NCI-H1105 (cell line): ENCODE data around the gene GOLGA6C.
"Not testable (repeated sequence)": the region's sequence is repeated elsewhere in the genome, so short reads cannot be mapped to it uniquely, and the experiment has no call there.

ENCODE experiments used
- DNase-seq: peaks from one replicate; lab custom pipeline; 2025; lab: John Stamatoyannopoulos, UW

GOLGA6C gene

DNA sequence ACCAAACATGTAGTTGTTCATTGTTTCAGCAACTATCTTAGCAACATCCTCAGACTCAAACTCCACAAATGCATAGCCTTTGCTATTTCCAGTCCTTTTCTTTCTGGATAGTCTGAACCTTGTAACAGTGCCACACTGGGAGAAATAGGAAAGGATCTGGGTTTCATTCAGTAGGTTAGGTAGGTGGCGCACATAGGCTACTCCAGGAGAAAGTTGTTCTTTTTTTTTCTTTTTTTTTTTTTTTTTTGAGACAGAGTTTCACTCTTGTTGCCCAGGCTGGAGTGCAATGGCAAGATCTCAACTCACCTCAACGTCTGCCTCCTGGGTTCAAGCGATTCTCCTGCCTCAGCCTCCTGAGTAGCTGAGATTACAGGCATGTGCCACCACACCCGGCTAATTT is 5.8 kb upstream of the GOLGA6C start:
- not testable (repeated sequence) for DNase-seq

DNA sequence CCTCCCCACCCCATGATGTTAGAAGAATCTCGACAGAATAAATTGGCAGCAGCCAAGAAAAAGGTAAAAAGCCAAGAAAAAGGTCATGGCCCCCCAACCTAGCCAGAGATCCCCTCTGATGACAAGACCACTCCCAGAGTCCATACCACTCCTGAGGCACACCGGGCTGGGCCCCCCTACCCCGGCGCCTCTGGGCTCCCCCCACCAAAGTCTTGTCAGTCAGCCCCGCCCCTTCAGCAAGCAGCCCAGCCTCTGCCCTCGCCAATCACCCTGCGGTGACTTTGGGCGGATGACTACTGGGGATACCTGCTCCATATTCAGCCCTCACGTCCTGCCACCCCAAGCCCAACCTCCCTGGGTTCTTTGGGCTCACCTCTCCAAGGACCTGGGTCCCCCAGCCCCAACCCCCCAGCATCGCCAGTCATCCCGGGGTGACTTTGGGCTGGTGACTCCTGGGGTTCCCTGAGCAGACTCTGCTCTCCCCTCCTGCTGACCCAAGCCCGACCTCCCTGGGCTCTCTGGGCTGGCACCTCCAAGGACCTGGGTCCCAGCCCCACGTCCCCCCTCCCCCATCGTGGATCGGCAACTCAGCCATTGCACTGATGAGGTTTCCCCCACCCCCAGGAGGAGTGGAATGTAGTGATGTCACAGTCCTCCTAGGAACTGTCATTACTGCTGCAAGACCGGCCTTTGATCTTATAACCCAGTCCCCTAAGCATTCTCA is 648 bp downstream of the GOLGA6C start:
- DNase-seq = not testable (repeated sequence)

DNA sequence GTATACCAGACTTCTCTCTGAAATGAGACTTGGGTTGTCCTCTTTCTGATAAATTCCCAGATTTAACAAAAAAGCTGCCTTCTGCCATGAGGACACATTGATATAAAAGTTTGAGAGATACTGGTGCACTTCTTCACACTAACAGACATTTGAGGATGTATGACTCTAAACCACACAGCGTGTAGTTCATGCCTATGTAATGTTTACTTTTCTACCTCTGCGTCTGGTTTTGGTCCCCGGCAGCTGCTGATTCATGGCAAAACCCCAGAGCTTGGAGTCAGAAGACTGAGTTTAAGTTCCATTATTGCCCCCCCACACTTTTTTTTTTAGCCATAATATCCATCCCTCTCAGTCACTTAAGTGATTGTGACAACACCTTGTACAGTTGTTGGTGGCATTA is 1.7 kb downstream of the GOLGA6C start:
- DNase-seq = not testable (repeated sequence)

DNA sequence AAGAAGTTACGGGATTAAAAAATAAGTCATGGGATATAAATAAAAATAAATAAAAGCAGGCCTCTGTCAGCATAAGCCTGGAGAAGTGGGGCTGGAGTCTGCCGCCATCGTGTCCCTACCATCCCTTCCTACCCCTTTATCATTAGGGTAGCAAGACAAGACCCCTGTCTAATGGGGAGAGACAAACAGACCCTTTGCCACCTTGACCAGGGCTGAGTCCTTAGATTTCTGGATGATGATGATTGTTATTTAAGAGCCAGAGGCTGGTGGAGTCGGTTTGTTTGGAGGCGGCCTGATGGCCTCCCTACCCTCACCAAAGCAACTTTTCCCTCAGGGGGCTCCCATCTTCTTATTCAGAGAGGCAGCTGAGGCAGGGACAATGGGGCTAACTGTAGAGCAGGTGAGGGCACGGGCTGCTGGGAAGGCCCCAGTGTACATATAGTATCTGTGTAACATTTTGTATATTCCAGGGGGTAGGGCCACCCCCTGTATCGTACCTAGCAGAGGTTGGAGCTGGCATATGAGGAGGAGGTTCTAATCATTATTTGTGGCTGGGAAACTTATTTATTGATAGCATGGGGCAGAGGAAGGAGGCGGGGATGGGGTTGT is 15.7 kb downstream of the GOLGA6C start:
- DNase-seq = not testable (repeated sequence)

DNA sequence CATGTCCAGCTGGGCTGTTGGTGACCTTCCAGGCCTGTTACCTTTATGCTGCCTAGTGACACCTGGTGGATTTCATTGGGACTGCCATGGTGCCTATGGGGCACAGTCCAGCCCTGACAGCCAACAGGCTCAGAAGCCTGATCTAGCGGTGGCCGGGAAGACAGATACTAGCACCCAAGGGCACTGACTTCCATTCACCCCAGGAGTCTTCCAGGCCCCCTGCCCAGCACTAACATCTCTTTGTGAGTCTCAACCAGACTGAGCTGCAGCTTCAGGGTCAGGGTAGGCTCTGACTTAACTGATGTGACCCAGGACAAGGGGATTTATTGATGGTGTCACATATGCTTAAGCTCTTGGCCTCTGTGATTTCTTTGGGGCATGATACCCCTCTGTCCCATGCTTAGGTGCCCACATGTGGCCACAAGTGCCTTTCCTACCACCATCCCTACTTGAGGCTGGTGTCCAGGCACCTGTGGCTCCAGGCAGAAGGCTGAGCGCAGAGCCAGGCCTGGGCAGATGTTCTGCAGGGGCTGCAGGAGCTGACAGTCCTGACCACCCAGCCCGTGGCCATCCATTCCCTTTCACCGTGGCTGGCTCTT is 16.5 kb downstream of the GOLGA6C start:
- DNase-seq = not testable (repeated sequence)

DNA sequence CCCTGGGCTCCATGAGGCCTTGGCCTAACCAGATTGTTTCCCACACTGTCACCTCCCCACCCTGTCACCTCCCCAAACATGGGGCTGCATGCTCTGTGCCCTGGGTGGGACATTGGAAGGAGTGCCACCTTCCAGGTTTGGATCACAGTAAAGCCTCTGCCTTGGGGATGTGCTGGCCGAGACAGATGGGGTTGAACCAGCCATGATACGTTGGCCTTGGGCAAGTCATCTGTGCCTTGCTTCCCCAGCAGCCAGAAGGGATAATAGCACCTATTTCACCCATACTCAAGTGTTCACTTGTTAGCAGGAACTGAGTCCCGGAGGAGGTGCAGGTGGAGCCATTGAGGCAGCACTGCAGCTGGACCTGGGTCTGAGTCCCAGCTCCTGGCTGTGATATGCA is 17.5 kb downstream of the GOLGA6C start:
- DNase-seq = not testable (repeated sequence)

DNA sequence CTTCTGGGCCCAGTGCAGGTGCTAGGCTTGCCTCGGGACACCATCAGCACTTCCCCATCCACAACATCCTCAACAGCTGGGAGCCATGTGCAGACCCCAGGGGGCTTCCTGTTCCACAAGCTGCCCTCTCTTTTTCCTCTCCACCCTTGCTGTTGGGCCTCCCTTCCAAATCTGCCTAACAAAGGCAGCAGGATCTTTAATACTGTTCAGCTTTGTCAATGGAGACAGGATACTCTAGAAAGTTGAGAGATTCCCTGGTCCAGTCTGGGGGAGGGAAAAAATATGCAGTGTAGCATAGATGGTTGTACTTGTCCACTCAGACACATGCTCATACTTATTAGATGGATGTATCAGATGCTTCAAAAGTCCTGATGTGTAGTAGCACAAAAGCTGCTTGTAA is 20.4 kb downstream of the GOLGA6C start:
- DNase-seq = not testable (repeated sequence)

DNA sequence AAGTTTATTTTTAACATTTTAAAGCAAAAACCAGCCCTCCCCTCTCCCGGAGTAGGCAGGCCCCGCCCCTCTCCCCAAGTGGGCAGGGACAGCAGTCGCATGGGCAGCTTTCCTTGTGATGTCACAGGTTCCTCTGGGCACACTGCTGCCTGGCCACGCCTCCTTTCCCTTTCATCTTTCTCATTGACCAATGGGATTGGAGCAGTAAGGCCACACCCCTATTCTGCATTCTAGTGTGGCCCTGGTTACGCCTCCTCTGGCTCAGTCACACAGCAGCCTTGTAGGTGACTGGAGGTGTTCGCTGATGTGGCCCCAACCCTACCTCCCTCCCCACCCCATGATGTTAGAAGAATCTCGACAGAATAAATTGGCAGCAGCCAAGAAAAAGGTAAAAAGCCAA is 24.4 kb downstream of the GOLGA6C start, which contains the start of gene GOLGA6D:
Gene GOLGA6D, plus strand, starts transcription at position 264 of the 400 bp plus-strand sequence. Its CDS starts 41 bp downstream, at position 305.
- DNase-seq = not testable (repeated sequence)

DNA sequence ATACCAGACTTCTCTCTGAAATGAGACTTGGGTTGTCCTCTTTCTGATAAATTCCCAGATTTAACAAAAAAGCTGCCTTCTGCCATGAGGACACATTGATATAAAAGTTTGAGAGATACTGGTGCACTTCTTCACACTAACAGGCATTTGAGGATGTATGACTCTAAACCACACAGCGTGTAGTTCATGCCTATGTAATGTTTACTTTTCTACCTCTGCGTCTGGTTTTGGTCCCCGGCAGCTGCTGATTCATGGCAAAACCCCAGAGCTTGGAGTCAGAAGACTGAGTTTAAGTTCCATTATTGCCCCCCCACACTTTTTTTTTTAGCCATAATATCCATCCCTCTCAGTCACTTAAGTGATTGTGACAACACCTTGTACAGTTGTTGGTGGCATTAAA is 26.0 kb downstream of the GOLGA6C start:
- DNase-seq = not testable (repeated sequence)

DNA sequence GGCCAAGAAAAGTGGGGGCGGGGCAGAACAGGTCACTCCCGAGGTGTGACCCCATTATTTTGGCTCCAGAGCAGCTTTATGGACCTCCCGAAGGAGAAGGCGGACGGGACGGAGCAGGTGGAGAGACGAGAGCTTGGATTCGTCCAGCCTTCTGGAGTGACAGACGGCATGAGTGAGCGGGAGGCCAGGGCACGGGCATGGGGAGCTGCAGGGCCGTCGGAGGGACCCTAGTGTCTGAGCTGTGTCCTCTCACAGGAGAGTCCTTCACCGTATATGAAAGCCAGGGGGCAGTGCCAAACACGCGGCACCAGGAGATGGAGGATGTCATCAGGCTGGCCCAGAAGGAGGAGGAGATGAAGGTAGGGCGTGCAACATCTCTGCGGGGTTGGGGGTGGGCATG is 35.5 kb downstream of the GOLGA6C start:
- DNase-seq = not testable (repeated sequence)

DNA sequence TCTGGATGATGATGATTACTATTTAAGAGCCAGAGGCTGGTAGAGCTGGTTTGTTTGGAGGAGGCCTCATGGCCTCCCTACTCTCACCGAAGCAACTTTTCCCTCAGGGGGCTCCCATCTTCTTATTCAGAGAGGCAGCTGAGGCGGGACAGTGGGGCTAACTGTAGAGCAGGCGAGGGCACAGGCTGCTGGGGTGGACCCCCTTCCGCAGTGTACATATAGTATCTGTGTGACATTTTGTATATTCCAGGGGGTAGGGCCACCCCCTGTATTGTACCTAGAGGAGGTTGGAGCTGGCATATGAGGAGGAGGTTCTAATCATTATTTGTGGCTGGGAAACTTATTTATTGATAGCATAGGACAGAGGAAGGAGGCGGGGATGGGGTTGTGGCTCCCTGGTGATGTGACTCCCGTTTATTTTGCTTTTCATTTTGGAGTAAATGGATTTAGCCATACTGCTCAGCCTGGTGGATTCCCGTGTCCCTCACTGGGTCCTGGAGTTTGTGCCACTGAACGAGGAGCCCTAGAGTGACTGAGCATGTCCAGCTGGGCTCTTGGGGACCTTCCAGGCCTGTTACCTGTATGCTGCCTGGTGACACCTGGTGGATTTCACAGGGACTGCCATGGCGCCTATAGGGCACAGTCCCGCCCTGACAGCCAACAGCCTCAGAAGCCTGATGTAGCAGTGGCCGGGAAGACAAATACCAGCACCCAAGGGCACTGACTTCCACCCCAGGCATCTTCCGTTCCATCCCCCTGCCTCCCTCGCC is 40.6 kb downstream of the GOLGA6C start:
- not testable (repeated sequence) for DNase-seq

DNA sequence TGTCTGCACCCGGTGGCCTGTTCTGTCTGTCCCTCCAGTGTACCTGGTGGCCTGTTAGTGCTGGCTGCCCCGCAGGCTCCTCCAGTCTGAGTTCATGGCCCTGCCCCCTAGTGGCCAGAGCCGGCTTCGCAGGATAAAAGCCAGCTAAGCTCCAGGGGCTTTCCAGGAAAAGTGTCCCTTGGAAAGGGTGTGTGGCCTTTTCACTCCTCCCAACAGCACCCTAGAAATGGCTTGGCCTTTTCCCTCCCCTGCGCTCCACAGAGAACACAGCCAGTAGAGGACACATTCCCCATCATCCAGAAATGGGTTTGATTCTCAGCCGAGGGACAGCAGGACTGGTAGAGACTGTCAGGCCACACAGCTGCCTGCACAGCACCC is 41.2 kb downstream of the GOLGA6C start:
- DNase-seq = not testable (repeated sequence)

DNA sequence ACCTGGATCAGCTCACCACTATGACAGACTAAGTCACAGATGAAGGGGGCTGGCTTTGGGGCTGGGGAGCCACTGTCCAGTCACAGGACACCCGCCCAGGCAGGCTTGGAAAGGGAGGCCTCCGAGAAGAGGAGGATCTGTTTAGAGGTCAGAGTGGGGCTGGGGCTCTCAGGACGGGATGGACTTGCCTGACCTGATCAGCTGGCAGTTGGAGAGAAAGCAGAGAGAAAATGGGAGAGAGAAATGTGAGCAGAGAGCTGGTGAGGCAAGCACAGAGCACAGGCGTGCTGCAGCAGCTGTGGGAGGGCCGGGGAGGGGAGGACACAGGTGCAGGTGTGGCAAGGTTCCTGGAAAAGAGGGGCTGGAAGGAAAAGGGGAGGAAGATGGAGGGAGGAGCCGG is 41.9 kb downstream of the GOLGA6C start:
- not testable (repeated sequence) for DNase-seq

DNA sequence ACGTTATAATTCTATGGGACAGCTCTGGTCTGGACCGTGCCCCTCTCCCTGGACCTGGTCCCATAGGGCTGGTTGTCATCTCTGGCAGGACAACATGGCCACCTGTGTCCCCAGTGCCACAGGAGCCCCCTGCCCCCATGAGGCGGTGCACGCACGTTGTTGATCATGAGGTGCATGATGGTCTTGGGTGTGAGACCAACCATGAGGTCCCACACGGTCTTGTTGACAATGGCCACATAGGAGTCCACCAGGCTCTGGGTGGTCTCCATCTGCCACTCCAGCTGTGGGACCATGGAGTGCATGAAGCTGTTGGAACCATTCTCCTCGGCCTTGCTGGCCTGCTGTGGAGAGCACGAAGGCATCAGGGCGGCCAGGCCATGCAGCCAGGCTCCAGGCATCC is 44.2 kb downstream of the GOLGA6C start:
- no peak for DNase-seq

DNA sequence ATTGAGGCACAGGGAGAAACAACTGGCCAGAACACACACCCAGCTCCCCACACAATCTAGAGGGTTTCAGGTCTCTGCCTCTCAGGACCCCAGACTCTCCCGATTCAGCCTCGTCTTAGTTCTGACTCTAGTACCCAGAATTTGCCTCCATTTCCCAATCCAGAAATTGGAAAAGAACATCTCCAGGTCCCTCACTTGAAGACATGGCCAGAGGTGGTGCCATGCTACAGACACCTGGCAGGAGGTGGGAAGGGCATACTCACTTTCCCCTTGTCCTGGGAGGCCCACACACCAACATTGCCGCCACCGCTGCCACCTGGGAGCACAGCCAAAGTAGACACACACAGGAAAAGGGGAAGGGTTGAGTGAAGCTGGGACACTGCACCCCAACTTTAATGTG is 44.6 kb downstream of the GOLGA6C start:
- DNase-seq = not testable (repeated sequence)

DNA sequence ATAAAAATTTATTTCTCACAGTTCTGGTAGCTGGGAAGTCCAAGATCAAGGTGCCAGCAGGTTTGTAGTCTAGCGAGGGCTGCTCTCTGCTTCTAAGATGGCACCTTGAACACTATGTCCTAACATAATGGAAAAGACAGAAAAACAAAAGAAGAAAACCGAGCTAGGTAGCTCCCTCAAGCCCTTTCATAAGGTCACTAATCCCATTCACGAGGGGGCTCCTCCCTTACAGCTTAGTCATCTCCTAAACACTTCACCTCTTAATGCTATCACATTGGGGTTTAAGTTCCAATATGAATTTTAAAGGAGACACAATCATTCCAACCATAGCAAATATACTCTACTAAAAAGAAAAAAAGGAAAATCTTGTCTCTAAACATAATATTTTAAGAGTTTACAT is 48.1 kb downstream of the GOLGA6C start:
- no peak for DNase-seq

DNA sequence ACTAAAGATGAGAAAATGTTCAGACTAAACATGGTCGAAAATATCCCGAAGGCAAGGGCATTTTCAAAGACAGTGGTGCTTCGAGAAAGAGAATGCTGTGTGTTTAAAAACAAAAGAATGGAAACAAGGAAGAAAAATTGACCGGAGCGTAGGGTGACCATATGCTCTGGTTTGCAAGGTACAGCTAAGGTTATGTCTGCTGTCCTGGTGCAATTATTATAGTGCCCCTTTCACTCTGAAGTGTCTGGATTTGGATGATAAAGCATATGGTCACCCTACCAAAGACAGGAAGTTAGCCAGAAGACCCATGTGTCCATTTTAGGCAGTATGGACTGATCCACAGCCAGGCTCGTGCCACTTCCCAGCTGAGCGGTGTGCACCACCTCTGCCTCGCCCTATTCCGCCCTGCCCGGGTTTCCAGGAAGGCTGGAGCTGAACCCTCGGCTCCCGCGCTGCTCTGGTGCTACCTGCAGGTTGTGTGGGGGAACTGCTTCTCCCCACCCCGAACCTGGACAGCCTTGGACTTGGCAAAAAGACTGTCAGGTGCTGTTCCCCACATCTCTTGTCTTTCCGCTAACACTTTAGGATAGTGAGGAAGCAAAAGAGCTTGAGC is 49.8 kb downstream of the GOLGA6C start:
- DNase-seq = no peak

DNA sequence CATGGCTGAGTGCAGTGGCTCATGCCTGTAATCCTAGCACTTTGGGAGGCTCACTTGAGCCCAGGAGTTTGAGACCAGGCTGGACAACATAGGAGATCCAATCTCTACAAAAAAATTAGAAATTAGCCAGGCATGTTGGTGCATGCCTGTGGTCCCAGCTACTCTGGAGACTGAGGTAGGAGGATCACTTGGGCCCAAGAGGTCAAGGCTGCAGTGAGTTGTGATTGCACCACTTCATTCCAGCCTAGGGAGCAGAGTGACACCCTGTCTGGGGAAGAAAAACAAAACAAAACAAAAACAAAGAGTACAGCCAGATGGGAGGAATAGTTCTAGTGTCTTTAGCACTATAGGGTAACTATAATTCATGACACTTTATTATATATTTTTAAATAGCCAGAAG is 51.6 kb downstream of the GOLGA6C start:
- no peak for DNase-seq

DNA sequence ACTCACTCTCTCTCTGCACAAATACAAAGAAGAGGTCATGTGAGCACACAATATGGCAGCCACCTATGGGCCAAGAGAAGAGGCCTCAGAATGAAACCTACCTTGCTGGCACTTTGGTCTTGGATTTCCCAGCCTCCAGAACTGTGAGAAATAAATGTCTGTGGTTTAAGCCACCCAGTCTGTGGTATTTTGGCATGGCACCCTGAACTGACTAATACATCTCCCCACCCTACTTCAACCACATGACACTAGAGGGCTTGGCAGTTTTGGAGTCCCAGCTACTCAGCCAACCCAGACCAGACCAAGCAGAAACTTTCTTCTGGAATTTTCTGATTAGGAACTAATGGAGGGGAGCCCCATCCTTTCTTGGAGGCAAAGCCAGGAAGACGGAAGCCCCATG is 54.4 kb downstream of the GOLGA6C start:
- DNase-seq = not testable (repeated sequence)

DNA sequence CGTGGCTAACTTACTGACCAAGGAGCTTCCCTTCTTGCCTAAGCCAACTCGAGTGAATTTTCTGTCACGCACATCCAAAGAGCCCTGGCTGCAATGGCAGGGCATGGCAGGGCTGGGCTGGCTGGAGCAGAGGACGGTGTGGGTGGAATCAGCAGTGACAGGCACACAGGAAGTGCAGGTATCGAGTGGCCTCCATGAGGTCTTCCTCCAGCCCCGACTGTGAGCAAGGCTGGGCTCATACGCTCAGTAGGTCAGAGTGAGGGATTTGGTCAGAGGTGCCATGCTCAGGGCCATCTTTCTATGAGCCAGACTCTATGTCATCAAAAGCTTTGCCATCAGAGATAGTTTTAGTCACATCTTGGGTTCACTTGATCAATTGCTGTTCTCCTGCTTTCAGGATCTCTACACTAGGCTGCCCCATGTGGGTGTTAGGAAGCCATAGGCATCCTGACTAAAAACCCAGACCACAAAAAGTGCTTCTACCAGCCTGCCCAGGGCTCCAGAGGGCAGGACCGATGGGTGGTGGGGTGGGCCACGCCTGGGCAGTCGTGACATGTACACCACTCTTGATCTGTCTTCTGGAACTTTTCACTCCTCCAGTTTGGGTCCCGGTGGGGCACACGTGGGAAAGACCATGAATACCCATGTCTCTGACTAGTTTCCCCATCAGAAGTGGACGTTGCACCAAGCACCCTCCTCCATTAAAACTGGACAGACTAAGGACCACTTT is 55.1 kb downstream of the GOLGA6C start:
- no peak for DNase-seq

DNA sequence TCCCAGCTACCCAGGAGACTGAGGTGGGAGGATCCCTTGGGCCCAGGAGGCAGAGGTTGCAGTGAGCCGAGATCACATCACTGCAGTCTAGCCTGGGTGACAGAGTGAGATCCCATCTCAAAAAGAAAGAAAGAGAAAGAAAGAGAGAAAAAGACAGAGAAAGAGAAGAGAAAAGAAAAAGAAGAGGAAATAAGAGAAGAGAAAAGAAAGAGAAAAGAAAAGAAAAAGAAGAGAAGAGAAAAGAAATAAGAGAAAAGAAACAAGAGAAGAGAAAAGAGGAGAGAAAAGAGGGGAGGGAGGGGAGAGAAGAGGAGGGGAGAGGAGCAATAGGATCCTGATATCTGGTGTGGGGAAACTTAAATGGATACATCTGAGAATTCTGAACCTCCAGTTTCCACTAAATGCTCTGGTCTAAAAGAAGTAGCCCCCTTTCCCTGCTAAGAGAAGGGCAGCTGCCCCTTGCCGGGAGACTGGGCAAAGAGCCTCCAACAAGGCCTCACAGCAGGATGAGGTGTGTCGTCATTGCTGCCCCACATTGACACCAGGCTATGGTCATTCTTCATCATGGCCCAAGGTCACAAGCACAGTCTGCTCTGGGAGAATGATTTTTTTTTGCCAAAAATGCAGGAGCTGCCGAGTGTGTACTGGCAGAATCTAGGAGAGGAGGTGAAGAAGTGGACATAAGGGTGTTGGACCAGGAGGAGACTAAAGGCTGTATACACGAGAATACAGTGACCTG is 56.6 kb downstream of the GOLGA6C start:
- no peak for DNase-seq
